SU-DHL-6 (cell line): Measurements from ENCODE around the gene WDR37.

ENCODE experiments used
- H2AFZ ChIP-seq: fragments of 200-600 bp; sonication (generic); 2 replicates; pipeline ENCODE4 v1.6.1; 2014; ENCODE audit warnings: low read depth, mild to moderate bottlenecking, moderate library complexity, mixed read lengths, antibody characterized with exemption, low read length; ENCODE audit not compliant: severe bottlenecking
- H3F3A ChIP-seq: fragments of 200-600 bp; shearing (Covaris generic); 2 replicates; pipeline ENCODE4 v1.6.0; 2016; ENCODE audit warnings: antibody characterized with exemption, mild to moderate bottlenecking; ENCODE audit not compliant: insufficient read depth
- H3K27ac ChIP-seq: fragments of 200-600 bp; sonication (generic); 2 replicates; pipeline ENCODE4 v1.5.1; 2016; ENCODE audit warnings: low read depth, mild to moderate bottlenecking, low read length, moderate library complexity, mixed read lengths
- H3K27me3 ChIP-seq: fragments of 200-600 bp; sonication (generic), shearing (Covaris generic); 2 replicates; pipeline ENCODE4 v1.6.0; 2014; ENCODE audit warnings: mild to moderate bottlenecking, low read length
- H3K36me3 ChIP-seq: fragments of 200-600 bp; sonication (generic); 2 replicates; pipeline ENCODE4 v1.6.1; 2014; ENCODE audit warnings: mild to moderate bottlenecking, low read length, mixed read lengths
- H3K4me2 ChIP-seq: fragments of 300-600, 200-600 bp; shearing (Covaris generic), sonication (generic); 2 replicates; pipeline ENCODE4 v1.6.0; 2014; ENCODE audit warnings: low read length, low read depth, mild to moderate bottlenecking; ENCODE audit not compliant: poor library complexity, severe bottlenecking
- H3K4me3 ChIP-seq: fragments of 200-600 bp; sonication (generic); 2 replicates; pipeline ENCODE4 v1.5.1; 2014; ENCODE audit warnings: antibody characterized with exemption, low read length, mild to moderate bottlenecking, mixed read lengths; ENCODE audit not compliant: insufficient read depth, poor library complexity, severe bottlenecking
- H3K79me2 ChIP-seq: fragments of 200-600 bp; sonication (generic); 2 replicates; pipeline ENCODE4 v1.6.1; 2014; ENCODE audit warnings: mild to moderate bottlenecking, low read length, moderate library complexity; ENCODE audit not compliant: insufficient read depth
- H3K9ac ChIP-seq: fragments of 200-600 bp; sonication (generic); 2 replicates; pipeline ENCODE4 v1.7.0; 2014; ENCODE audit warnings: mild to moderate bottlenecking, low read length
- H3K9me2 ChIP-seq: fragments of 200-600 bp; sonication (generic); replicated peaks from 2 replicates; pipeline ENCODE4 v1.6.1; 2014; ENCODE audit warnings: low read length; ENCODE audit not compliant: insufficient read depth
- H3K9me3 ChIP-seq: fragments of 200-600 bp; sonication (generic); 2 replicates; pipeline ENCODE4 v1.6.1; 2014; ENCODE audit warnings: low read length, mixed read lengths; ENCODE audit not compliant: insufficient read depth
- H4K20me1 ChIP-seq: fragments of 200-600 bp; sonication (generic); 2 replicates; pipeline ENCODE4 v1.6.1; 2014; ENCODE audit warnings: low read depth, mild to moderate bottlenecking, antibody characterized with exemption, low read length, moderate library complexity, mixed read lengths
- CTCF ChIP-seq: fragments of 200-600 bp; sonication (generic); IDR thresholded peaks from one replicate; pipeline ENCODE4 v1.5.1; 2017; ENCODE audit warnings: antibody characterized with exemption, mild to moderate bottlenecking, low read length, moderate library complexity; ENCODE audit not compliant: insufficient read depth, poor library complexity, severe bottlenecking
- EZH2phosphoT487 ChIP-seq: fragments of 200-600 bp; sonication (generic), shearing (Covaris generic); conservative IDR thresholded peaks from 2 replicates; pipeline ENCODE4 v1.6.1; 2018; ENCODE audit warnings: mild to moderate bottlenecking, antibody characterized with exemption, low read length, moderate library complexity, mixed read lengths

The WDR37 gene

GRCh38 chr10:1120306-1120705, 64.1 kb downstream of the WDR37 start:
- Histone ChIP-seq H3K9ac (no peak overlapping the region), H3K9me2 (no peaks in the 10 kb centered on the region), H3K36me3 (no peaks in the 10 kb centered on the region), H4K20me1 (no peaks in the 10 kb centered on the region), H3K27ac (no peak overlapping the region), H3K27me3 (no peaks in the 10 kb centered on the region), H3F3A (no peaks in the 10 kb centered on the region), H3K9me3 (no peaks in the 10 kb centered on the region), H2AFZ (no peak overlapping the region), H3K4me3 (no peak overlapping the region), H3K79me2 (no peaks in the 10 kb centered on the region), H3K4me2 (no peak overlapping the region)
- no peak for TF ChIP-seq CTCF
- no peak for TF ChIP-seq EZH2phosphoT487

- no peak overlapping the region for H3K9ac ChIP-seq
- no peak for TF ChIP-seq EZH2phosphoT487
- TF ChIP-seq CTCF: no peak
These were observed 64.6 kb downstream of the WDR37 start for GRCh38 chr10:1120801-1121211.

GRCh38 chr10:1121271-1121970, 65.2 kb downstream of the WDR37 start:
- Histone ChIP-seq H3K79me2 (no peaks in the 10 kb centered on the region), H3K4me2 (no peak overlapping the region), H3F3A (no peaks in the 10 kb centered on the region), H3K9ac (no peak overlapping the region), H3K9me2 (no peaks in the 10 kb centered on the region), H3K27ac (no peak overlapping the region), H3K27me3 (no peaks in the 10 kb centered on the region), H4K20me1 (no peaks in the 10 kb centered on the region), H3K36me3 (no peaks in the 10 kb centered on the region), H2AFZ (no peak overlapping the region), H3K9me3 (no peaks in the 10 kb centered on the region), H3K4me3 (no peak overlapping the region)
- TF ChIP-seq CTCF: no peak
- TF ChIP-seq EZH2phosphoT487: no peak

More at GRCh38 chr10:1120801-1121211, 64.6 kb downstream of the WDR37 start:
- Histone ChIP-seq H3K9me3 (no peaks in the 10 kb centered on the region), H3K9me2 (no peaks in the 10 kb centered on the region), H3F3A (no peaks in the 10 kb centered on the region), H3K4me2 (no peak overlapping the region), H4K20me1 (no peaks in the 10 kb centered on the region), H3K27ac (no peak overlapping the region), H2AFZ (no peak overlapping the region), H3K4me3 (no peak overlapping the region), H3K79me2 (no peaks in the 10 kb centered on the region), H3K27me3 (no peaks in the 10 kb centered on the region), H3K36me3 (no peaks in the 10 kb centered on the region)
